ENCODE data around the gene OTUB2.

OTUB2 gene

GRCh38 chr14:94034886-94035285, 8.7 kb downstream of the OTUB2 start:
- H3K27ac ChIP-seq: no peak overlapping the region
- TF ChIP-seq ZFX (IDR thresholded peaks at IDR 0.05) (no peak), CTCF (conservative IDR thresholded peaks at IDR 0.05) (no peak)

- TF ChIP-seq CTCF (conservative IDR thresholded peaks at IDR 0.05): peak; percentile 91
- TF ChIP-seq ZFX (IDR thresholded peaks at IDR 0.05): no peak
- H3K27ac ChIP-seq: no peak overlapping the region
Measured at GRCh38 chr14:94036313-94037167, 10.4 kb downstream of the OTUB2 start.

- TF ChIP-seq CTCF (conservative IDR thresholded peaks at IDR 0.05) (no peak), ZFX (IDR thresholded peaks at IDR 0.05) (no peak)
- no peak overlapping the region for H3K27ac ChIP-seq
Measured at GRCh38 chr14:94037954-94038353, 11.8 kb downstream of the OTUB2 start.

GRCh38 chr14:94038510-94038909, 12.4 kb downstream of the OTUB2 start:
- no peak overlapping the region for H3K27ac ChIP-seq
- no peak for TF ChIP-seq CTCF (conservative IDR thresholded peaks at IDR 0.05)
- no peak for TF ChIP-seq ZFX (IDR thresholded peaks at IDR 0.05)

- TF ChIP-seq ZFX (IDR thresholded peaks at IDR 0.05): no peak
- no peak for TF ChIP-seq CTCF (conservative IDR thresholded peaks at IDR 0.05)
Measured at GRCh38 chr14:94038921-94039629, 12.9 kb downstream of the OTUB2 start.

GRCh38 chr14:94040247-94040646, 14.1 kb downstream of the OTUB2 start:
- TF ChIP-seq ZFX (IDR thresholded peaks at IDR 0.05): no peak
- no peak for TF ChIP-seq CTCF (conservative IDR thresholded peaks at IDR 0.05)
- no peak overlapping the region for H3K27ac ChIP-seq

More at GRCh38 chr14:94038921-94039629, 12.9 kb downstream of the OTUB2 start:
- H3K27ac ChIP-seq: no peak overlapping the region

GRCh38 chr14:94040796-94041195, 14.7 kb downstream of the OTUB2 start:
- H3K27ac ChIP-seq: no peak overlapping the region
- TF ChIP-seq ZFX (IDR thresholded peaks at IDR 0.05): no peak
- TF ChIP-seq CTCF (conservative IDR thresholded peaks at IDR 0.05): no peak

Measured in C4-2B (cell line).